ENCODE measurements around the gene KIF26B. TPM values are rescaled to one million over a fixed set of nuclear protein-coding genes. Genes with fewer than 3 reads are reported as not detected.
"Not testable (repeated sequence)": the region's sequence is repeated elsewhere in the genome, so short reads cannot be mapped to it uniquely, and the experiment has no call there.

Gene KIF26B
- total RNA-seq, 2 donors from 2014 or later: 0.30 to 0.35 TPM

- no peak overlapping the region for H3K9ac ChIP-seq (ENCODE audit: low read depth in 2 of 2, low read length in 2 of 2)
- no peaks in the 10 kb centered on the region for H3K9me3 ChIP-seq
- TF ChIP-seq, protein P1, sequence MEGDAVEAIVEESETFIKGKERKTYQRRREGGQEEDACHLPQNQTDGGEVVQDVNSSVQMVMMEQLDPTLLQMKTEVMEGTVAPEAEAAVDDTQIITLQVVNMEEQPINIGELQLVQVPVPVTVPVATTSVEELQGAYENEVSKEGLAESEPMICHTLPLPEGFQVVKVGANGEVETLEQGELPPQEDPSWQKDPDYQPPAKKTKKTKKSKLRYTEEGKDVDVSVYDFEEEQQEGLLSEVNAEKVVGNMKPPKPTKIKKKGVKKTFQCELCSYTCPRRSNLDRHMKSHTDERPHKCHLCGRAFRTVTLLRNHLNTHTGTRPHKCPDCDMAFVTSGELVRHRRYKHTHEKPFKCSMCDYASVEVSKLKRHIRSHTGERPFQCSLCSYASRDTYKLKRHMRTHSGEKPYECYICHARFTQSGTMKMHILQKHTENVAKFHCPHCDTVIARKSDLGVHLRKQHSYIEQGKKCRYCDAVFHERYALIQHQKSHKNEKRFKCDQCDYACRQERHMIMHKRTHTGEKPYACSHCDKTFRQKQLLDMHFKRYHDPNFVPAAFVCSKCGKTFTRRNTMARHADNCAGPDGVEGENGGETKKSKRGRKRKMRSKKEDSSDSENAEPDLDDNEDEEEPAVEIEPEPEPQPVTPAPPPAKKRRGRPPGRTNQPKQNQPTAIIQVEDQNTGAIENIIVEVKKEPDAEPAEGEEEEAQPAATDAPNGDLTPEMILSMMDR (IDR thresholded peaks at IDR 0.05): no peak
- H3K27me3 ChIP-seq: no peaks in the 10 kb centered on the region
- no peak overlapping the region for H3K27ac ChIP-seq
- no peak for DNase-seq
- intact Hi-C loops (cut with DNase I): no loop called here
- H3K36me3 ChIP-seq: no peaks in the 10 kb centered on the region
- no peak overlapping the region for H3K4me3 ChIP-seq
- no peaks in the 10 kb centered on the region for H3K4me1 ChIP-seq
These were observed 26.2 kb upstream of the KIF26B start for GRCh38 chr1:245128381-245129101.

GRCh38 chr1:245129319-245130240, 25.2 kb upstream of the KIF26B start:
- H3K36me3 ChIP-seq: no peaks in the 10 kb centered on the region
- TF ChIP-seq, protein P1 (IDR thresholded peaks at IDR 0.05): no peak
- H3K9me3 ChIP-seq: no peaks in the 10 kb centered on the region
- DNase-seq: no peak
- H3K4me3 ChIP-seq: no peak overlapping the region
- H3K27ac ChIP-seq: no peak overlapping the region
- no peaks in the 10 kb centered on the region for H3K4me1 ChIP-seq
- no peaks in the 10 kb centered on the region for H3K27me3 ChIP-seq
- no peak overlapping the region for H3K9ac ChIP-seq (ENCODE audit: low read depth in 2 of 2, low read length in 2 of 2)
- intact Hi-C loops (cut with DNase I): no loop called here

DNA sequence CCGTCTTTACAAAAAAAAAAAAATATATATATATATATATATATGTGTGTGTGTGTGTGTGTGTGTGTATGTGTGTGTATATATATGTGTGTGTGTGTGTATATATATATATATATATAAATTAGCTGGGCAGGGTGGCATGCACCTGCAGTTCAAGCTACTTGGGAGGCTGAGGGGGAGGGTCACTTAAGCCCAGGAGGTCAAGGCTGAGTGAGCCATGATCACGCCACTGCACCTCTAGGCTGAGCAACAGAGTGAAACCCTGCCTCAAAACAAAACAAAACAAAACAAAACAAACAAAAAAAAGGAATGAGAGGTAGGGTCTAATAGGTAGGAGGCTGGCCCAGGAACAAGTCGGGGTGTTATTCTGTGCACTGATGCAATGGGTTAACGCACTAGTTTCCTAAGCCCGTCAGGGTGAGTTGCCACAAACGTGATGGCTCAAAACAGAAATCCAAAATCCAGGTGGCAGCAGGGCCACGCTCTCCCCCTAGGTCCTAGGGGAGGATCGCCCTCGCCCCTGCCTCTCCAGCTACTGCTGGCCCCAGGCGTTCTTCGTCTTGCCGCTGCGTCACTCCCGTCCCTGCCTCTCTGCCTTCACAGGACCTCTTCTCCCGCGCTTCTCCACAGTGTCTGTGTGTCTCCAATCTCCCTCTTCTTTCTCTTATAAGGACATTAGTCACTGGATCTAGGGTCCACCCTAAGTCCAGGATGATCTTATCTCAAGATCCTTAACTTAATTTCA, 24.3 kb upstream of the KIF26B start:
- intact Hi-C loops (cut with DNase I); H3K9ac ChIP-seq (ENCODE audit: low read depth in 2 of 2, low read length in 2 of 2); DNase-seq; H3K27ac ChIP-seq; H3K4me1 ChIP-seq; H3K4me3 ChIP-seq; H3K9me3 ChIP-seq; H3K27me3 ChIP-seq; H3K36me3 ChIP-seq: not testable (repeated sequence)

DNA sequence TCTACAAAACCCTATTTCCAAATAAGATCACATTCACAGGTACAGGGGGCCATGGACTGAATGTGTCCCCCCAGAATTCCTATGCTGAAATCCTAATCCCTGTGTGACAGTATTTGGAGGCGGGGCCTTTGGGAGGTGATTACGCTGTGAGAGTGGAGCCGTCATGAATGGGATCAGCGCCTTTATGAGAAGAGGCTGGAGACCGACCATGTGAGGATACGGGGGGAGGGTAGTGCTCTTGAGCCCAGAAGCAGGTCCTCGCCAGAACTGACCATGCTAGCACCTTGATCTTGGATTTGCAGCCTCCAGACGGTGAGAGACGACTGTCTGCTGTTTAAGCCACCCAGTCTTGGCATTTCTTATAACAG, 23.8 kb upstream of the KIF26B start:
- TF ChIP-seq, protein P1 (IDR thresholded peaks at IDR 0.05): no peak
- Histone ChIP-seq H3K4me1 (no peaks in the 10 kb centered on the region), H3K9ac (ENCODE audit: low read depth in 2 of 2, low read length in 2 of 2) (no peak overlapping the region), H3K4me3 (no peak overlapping the region), H3K9me3 (no peaks in the 10 kb centered on the region), H3K27me3 (no peaks in the 10 kb centered on the region), H3K36me3 (no peaks in the 10 kb centered on the region), H3K27ac (no peak overlapping the region)
- no peak for DNase-seq
- intact Hi-C loops (cut with DNase I): no loop called here

DNA sequence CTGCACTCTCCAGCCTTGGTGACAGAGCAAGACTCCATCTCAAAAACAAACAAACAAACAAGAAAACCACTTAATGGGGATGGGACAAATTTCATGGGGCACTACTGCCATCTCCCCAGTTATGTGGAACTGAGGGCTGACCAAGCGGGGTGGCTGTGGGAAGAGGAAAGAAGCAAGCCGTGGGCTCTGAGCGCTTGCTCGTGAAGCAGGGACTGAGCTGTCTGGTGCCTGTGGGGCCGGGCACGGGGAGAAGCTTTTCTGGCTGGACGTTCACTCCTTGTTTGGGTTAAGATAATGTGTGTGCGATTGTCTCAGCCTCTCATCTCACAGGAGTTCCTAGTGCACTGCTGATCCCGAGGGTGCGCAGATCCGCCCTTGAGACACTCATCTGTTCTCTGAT, 22.0 kb upstream of the KIF26B start:
- DNase-seq: no peak
- Histone ChIP-seq H3K9ac (ENCODE audit: low read depth in 2 of 2, low read length in 2 of 2) (no peak overlapping the region), H3K27ac (no peak overlapping the region), H3K9me3 (no peaks in the 10 kb centered on the region), H3K4me3 (no peak overlapping the region), H3K36me3 (no peaks in the 10 kb centered on the region), H3K27me3 (no peaks in the 10 kb centered on the region), H3K4me1 (no peaks in the 10 kb centered on the region)
- TF ChIP-seq, protein P1 (IDR thresholded peaks at IDR 0.05): no peak
- intact Hi-C loops (cut with DNase I): no loop called here
